ENCODE measurements around the gene INTS11. TPM values are rescaled to one million over a fixed set of nuclear protein-coding genes. Genes with fewer than 3 reads are reported as not detected.
A peak's percentile ranks its signal among the peaks of the same experiment; 100 is the strongest.

The INTS11 gene
- total RNA-seq, 1 experiment from 2014 or later, result 139 TPM

GRCh38 chr1:1286313-1287261 lies 37.9 kb downstream of the INTS11 start:
- H3K9me3 ChIP-seq (ENCODE audit: control insufficient read depth, low read depth, low read length), result no peaks in the 10 kb centered on the region
- H4K5ac ChIP-seq (ENCODE audit: insufficient read length, low read depth, low read length), result peak overlapping the region; percentile 37
- H3K14ac ChIP-seq (ENCODE audit: insufficient read depth, low read length), result no peak overlapping the region
- no peak overlapping the region for H2BK120ac ChIP-seq (ENCODE audit: low read depth, low read length, poor library complexity, severe bottlenecking)
- no peak overlapping the region for H3K9ac ChIP-seq (ENCODE audit: extremely low read depth, insufficient read length, low read length)
- H3T11ph ChIP-seq (ENCODE audit: low read length), result no peak overlapping the region
- no peaks in the 10 kb centered on the region for H3K36me3 Mint-ChIP-seq (ENCODE audit: insufficient read depth in 1 of 3, low read depth in 3 of 3)
- peaks cover 2 to 10% of the 10 kb centered on the region in 2 experiments; a peak in 3 of 5 replicates for H3K9me3 Mint-ChIP-seq
- H3K56ac ChIP-seq (ENCODE audit: insufficient read length, low read depth, low read length), result no peak overlapping the region
- H3K27ac ChIP-seq (ENCODE audit: insufficient read length, low read depth, low read length), result no peak overlapping the region
- peak; percentile 31 for DNase-seq
- H2BK15ac ChIP-seq (ENCODE audit: low read depth, low read length), result no peak overlapping the region
- TF ChIP-seq CTCF (conservative IDR thresholded peaks at IDR 0.05), result no peak
- H3K79me2 ChIP-seq (ENCODE audit: insufficient read depth, low read length), result no peaks in the 10 kb centered on the region
- no peak overlapping the region for H3K4me2 ChIP-seq (ENCODE audit: insufficient read depth, insufficient read length, low read length)
- no CpG with 5 or more reads among the region's 50 CpGs for WGBS (ENCODE audit: extremely low coverage, insufficient read length, low lambda C conversion rate)
- no peaks in the 10 kb centered on the region for H3K23me2 ChIP-seq (ENCODE audit: insufficient read length, low read depth, low read length, poor library complexity, severe bottlenecking)
- H3K4me1 Mint-ChIP-seq, result peaks cover 0 to 7% of the 10 kb centered on the region in 2 experiments; a peak in 1 of 4 replicates
- H2BK5ac ChIP-seq (ENCODE audit: insufficient read length, low read length), result no peak overlapping the region
- H2AK5ac ChIP-seq (ENCODE audit: insufficient read length, low read length), result no peak overlapping the region
- no peak overlapping the region for H3K27ac Mint-ChIP-seq
- no peaks in the 10 kb centered on the region for H3K79me1 ChIP-seq (ENCODE audit: insufficient read depth, low read depth, low read length, poor library complexity, severe bottlenecking)
- H3K27me3 ChIP-seq (ENCODE audit: insufficient read depth, low read length), result no peaks in the 10 kb centered on the region
- H3K4me1 ChIP-seq (ENCODE audit: insufficient read depth, low read length), result no peaks in the 10 kb centered on the region
- no peaks in the 10 kb centered on the region for H4K20me1 ChIP-seq (ENCODE audit: control insufficient read depth, insufficient read depth, insufficient read length)
- no peak overlapping the region for H2BK20ac ChIP-seq (ENCODE audit: low read depth, low read length, poor library complexity, severe bottlenecking)
- H4K8ac ChIP-seq (replicated peaks; ENCODE audit: insufficient read length, low read depth, low read length), result no peak overlapping the region
- H3K27me3 Mint-ChIP-seq (ENCODE audit: low read depth), result peaks cover 4% of the 10 kb centered on the region
- H3K4me3 Mint-ChIP-seq, result no peak overlapping the region
- H3K4ac ChIP-seq (ENCODE audit: low read depth, low read length), result no peak overlapping the region
- peak overlapping the region; percentile 31 for H3K18ac ChIP-seq (ENCODE audit: insufficient read length, low read depth, low read length)
- H2AFZ ChIP-seq (ENCODE audit: low read length), result no peak overlapping the region
- no peak overlapping the region for H2BK12ac ChIP-seq (ENCODE audit: insufficient read length, low read depth, low read length)
- H4K91ac ChIP-seq (ENCODE audit: insufficient read length, low read depth, low read length), result no peak overlapping the region
- H3K23ac ChIP-seq (ENCODE audit: insufficient read length, low read depth, low read length), result no peak overlapping the region
